GM11168 (cell line): ENCODE measurements around the gene RIMS4.

Source experiments
- in situ Hi-C: fragments of 300-500 bp; cut with MboI; formaldehyde crosslinking; loops from one replicate; pipeline ENCODE4 v1.12.0; 2022; ENCODE audit warnings: low sequenced_read_pairs; ENCODE audit not compliant: unreplicated experiment

The RIMS4 gene

DNA sequence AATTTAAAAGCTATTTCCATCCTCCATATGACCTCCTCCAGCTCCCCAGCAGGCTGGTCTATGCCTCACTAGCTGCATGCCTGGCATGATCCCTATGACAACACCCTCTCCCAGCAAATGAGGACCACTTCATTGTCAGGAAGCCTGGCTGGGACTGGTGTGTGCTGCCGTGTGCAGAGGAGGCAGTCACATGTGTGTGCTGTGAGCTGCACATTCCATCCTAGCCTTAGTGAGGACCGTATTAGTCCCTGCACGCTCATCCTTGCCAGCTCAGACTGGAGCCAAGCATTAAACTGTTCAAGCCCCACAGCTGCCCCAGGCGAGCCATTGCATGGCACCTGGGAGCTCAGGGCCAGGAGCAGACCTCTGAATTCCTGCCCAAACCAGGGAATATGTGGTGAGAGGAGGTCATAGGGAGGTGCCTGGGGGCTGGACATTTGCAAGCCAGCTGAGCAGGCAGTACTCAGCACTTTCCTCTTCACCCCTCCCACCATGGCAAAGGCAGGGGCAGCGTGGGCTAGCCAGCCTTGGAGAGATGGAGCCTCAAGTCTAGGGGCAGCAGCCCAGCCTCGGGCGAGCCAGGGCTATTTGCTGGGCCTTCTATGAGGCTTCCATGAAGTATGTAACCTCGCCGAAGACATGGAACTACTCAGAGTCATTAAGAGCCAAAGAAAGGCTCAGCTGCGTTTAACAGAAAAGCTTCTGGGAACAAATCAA is 103.9 kb downstream of the RIMS4 start:
- in situ Hi-C loops: no loop called here

- in situ Hi-C loops: no loop called here
Measured at GRCh38 chr20:44705364-44706094, 104.8 kb downstream of the RIMS4 start.

DNA sequence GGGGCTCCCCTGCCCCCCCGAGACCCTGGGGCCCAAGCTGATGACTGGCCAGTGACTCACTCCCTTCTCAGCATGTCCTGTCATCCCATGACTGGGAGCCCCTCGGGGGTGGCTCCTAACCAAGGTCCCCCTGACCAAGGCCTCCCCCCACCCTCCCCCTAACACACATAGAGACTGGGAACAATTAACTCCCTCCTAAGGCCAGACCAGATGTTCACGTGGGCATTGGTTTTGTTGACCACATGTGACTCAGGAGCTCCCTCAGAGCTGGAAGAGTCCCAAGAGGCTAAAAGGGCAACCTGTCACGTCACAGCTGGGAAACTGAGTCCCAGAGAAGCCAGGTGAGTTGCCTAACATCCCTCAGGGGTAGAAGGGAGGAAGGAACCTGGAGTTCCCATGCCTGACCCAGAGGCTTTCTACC is 105.8 kb downstream of the RIMS4 start:
- in situ Hi-C loops: no loop called here

GRCh38 chr20:44703956-44704488 is 106.3 kb downstream of the RIMS4 start:
- in situ Hi-C loops: no loop called here

DNA sequence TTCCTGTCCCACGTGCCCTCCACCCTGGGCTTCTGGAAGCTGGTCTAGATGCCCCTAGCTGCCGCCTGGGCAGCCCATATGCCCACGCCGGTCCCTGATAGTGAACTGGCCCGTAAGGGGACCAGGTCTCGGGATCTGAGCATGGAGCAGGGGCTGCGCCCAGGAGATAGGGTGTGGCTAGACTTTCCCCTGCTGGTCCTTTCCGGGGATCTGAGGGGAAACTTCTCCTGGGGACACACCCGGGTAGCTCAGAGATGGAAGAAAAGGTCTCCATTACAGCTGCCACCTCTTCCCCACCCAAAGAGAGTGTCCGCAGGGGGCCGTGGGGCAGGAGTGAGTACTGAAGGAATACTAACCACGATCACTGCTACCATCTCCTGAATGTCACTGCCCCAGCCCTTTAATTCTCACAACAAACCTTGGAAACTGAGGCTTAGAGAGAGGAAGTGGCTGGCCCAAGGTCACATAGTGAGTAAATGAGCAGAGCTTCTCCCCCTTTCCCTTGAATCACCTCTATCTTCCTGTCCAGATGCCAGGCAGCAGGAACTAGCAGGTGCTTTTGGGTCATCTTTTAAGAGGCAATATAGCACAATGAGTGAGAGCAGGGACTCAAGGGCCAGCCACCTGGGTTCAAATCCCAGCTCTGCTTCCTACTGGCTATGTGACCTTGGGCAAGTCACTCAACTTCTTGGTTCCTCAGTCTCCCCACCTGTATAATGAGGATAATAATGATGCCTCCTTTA is 107.0 kb downstream of the RIMS4 start:
- in situ Hi-C loops: no loop called here

GRCh38 chr20:44702776-44703175 is 107.6 kb downstream of the RIMS4 start:
- in situ Hi-C loops: no loop called here

DNA sequence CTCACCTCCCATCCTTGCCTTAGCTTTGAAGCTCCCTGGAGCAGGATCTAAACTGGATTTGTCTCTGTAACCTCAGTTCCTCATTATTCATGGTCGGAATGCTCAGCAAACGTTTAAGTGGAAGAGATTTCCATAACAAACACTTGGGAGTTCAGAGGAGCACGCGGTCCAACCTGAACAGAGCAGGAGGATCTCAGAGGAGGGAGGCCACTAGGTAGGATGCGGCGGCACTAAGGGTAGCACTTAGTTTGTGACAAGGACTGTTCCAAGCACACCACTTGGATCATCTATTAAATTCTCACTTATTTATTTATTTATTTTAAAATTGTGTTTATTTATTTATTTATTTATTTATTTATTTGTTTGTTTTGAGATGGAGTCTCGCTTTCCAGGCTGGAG is 108.5 kb downstream of the RIMS4 start:
- in situ Hi-C loops: no loop called here
